Measurements from ENCODE around the gene CFAP251. TPM values are rescaled to one million over a fixed set of nuclear protein-coding genes. Genes with fewer than 3 reads are reported as not detected.

Gene CFAP251
- total and polyA plus RNA-seq, 2 of the 8 experiments (the other 6 are each of a cell fraction or from before 2014, with no cell fraction given), result 1.8 to 2.9 TPM

DNA sequence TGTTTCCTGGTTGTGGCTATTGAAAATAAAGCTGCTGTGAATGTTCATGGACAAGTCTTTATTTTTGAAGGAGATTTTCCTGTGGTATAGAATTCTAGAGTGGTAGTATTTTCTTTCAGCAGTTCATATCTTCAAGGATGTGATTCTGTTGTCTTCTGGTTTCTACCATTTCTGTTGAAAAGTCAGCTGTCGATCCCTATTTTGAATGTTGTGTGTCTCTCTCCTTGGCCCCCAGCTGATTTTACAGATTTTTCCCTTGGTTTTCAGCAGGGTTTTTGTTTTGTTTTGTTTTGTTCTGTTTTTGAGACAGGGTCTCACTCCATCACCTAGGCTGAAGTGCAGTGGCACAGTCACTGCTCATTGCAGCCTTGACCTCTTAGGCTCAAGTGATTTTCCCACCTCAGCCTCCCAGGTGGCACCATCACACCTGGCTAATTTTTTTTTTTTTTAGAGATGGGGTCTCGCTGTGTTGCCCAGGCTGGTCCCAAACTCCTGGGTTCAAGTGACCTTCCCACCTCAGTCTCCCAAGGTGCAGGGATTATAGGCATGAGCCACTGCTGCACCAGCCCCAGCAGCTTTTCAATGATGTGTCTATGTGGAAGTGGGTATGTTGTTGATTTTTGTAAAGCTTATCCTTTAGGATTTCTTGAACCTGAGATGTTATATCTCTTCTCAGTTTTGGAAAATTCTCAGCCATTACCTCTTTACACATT lies 28.1 kb downstream of the CFAP251 start:
- H3K27me3 ChIP-seq (replicated peaks in 1 of 4; ENCODE audit: control insufficient read depth in 3 of 4, extremely low read depth in 1 of 4, insufficient read depth in 3 of 4, low read length in 3 of 4), result no peaks in the 10 kb centered on the region
- no peaks in the 10 kb centered on the region for H3K79me2 ChIP-seq (ENCODE audit: control insufficient read depth in 1 of 2, insufficient read depth in 2 of 2, low read length in 2 of 2)
- no peak overlapping the region for H3K4me3 ChIP-seq (ENCODE audit: extremely low read depth in 1 of 4, insufficient read depth in 2 of 4, low read depth in 3 of 4, low read length in 4 of 4)
- H3K23me2 ChIP-seq (ENCODE audit: low read depth, low read length), result no peaks in the 10 kb centered on the region
- H3K56ac ChIP-seq (replicated peaks; ENCODE audit: insufficient read length, low read depth, low read length), result no peak overlapping the region
- POLR2A ChIA-PET (ENCODE audit: partially characterized antibody), result interaction anchor here (2.1 kb wide), 1 partner anchor 22 kb away, joined by 6 read pairs; no protein-coding TSS in a partner anchor
- H4K91ac ChIP-seq (replicated peaks; ENCODE audit: insufficient read length, low read length), result no peak overlapping the region
- no peak overlapping the region for H2BK120ac ChIP-seq (replicated peaks; ENCODE audit: low read depth, low read length)
- WGBS, 2 experiments (ENCODE audit: extremely low coverage in 1 of 2, insufficient coverage in 1 of 2, insufficient read length in 1 of 2, insufficient replicate concordance in 2 of 2, low coverage in 1 of 2, low lambda C conversion rate in 2 of 2, missing lambda C conversion rate in 1 of 2), result 93% methylated on average over 2 of the region's 2 CpGs; no CpG with 5 or more reads in 1 of the 2 experiments
- H3K23ac ChIP-seq (ENCODE audit: insufficient read length), result no peak overlapping the region
- H3K27ac ChIP-seq (ENCODE audit: low read depth, low read length), result no peak overlapping the region
- no peaks in the 10 kb centered on the region for H3K79me1 ChIP-seq (ENCODE audit: low read depth, low read length)
- H2AFZ ChIP-seq (ENCODE audit: low read length), result no peak overlapping the region
- no peak overlapping the region for H4K8ac ChIP-seq (ENCODE audit: extremely low read depth, insufficient read depth, low read length)
- no peak overlapping the region for H3K9ac ChIP-seq (replicated peaks in 1 of 4; ENCODE audit: extremely low read depth in 1 of 4, low read depth in 3 of 4, low read length in 3 of 4)
- H2AK5ac ChIP-seq (ENCODE audit: low read depth, low read length), result no peak overlapping the region
- H2BK12ac ChIP-seq (ENCODE audit: low read depth, low read length), result no peak overlapping the region
- CTCF ChIA-PET (ENCODE audit: partially characterized antibody), result interaction anchor here (0.9 to 2.2 kb wide), 2 partner anchors 11 to 14 kb away, joined by 3 to 11 read pairs; no protein-coding TSS in a partner anchor
- no peaks in the 10 kb centered on the region for H4K20me1 ChIP-seq (replicated peaks in 1 of 2; ENCODE audit: control insufficient read depth in 1 of 2, insufficient read depth in 2 of 2, low read length in 2 of 2)
- no peak overlapping the region for H3K14ac ChIP-seq (ENCODE audit: insufficient read length)
- no peak overlapping the region for H2BK20ac ChIP-seq (ENCODE audit: low read length)
- H3K36me3 ChIP-seq (ENCODE audit: control insufficient read depth in 2 of 4, insufficient read depth in 4 of 4, low read length in 3 of 4), result no peaks in the 10 kb centered on the region
- no peak overlapping the region for H3K18ac ChIP-seq (ENCODE audit: extremely low read depth, low read length)
- DNase-seq (ENCODE audit: low read depth in 1 of 2, low spot score in 2 of 2), result no peak
- H2BK5ac ChIP-seq (ENCODE audit: low read depth, low read length), result no peak overlapping the region
- no peak overlapping the region for H2BK15ac ChIP-seq (ENCODE audit: low read length)
- no peak for FAIRE-seq
- TF ChIP-seq RNF2 (IDR thresholded peaks at IDR 0.05; ENCODE audit: borderline replicate concordance, low read depth, low read length, missing control alignments, poor library complexity, severe bottlenecking), result no peak
- no peak for TF ChIP-seq RBBP5 (IDR thresholded peaks at IDR 0.05; ENCODE audit: borderline replicate concordance, low read depth, low read length)
- TF ChIP-seq, protein P1, sequence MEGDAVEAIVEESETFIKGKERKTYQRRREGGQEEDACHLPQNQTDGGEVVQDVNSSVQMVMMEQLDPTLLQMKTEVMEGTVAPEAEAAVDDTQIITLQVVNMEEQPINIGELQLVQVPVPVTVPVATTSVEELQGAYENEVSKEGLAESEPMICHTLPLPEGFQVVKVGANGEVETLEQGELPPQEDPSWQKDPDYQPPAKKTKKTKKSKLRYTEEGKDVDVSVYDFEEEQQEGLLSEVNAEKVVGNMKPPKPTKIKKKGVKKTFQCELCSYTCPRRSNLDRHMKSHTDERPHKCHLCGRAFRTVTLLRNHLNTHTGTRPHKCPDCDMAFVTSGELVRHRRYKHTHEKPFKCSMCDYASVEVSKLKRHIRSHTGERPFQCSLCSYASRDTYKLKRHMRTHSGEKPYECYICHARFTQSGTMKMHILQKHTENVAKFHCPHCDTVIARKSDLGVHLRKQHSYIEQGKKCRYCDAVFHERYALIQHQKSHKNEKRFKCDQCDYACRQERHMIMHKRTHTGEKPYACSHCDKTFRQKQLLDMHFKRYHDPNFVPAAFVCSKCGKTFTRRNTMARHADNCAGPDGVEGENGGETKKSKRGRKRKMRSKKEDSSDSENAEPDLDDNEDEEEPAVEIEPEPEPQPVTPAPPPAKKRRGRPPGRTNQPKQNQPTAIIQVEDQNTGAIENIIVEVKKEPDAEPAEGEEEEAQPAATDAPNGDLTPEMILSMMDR (IDR thresholded peaks at IDR 0.05; ENCODE audit: control extremely low read depth in 1 of 3, insufficient read depth in 1 of 3, low read depth in 1 of 3, low read length in 3 of 3), result no peak
- no peak for TF ChIP-seq CHD1 (IDR thresholded peaks at IDR 0.05; ENCODE audit: low read depth, low read length)
- TF ChIP-seq JUN (IDR thresholded peaks at IDR 0.05; ENCODE audit: low read depth, low read length), result no peak
- no peak for TF ChIP-seq BRCA1 (IDR thresholded peaks at IDR 0.05; ENCODE audit: low read depth, low read length)
- TF ChIP-seq PHF8 (conservative IDR thresholded peaks at IDR 0.05; ENCODE audit: low read depth, low read length), result no peak
- TF ChIP-seq FOSL1 (IDR thresholded peaks at IDR 0.05; ENCODE audit: insufficient read depth, low read depth, low read length), result no peak
- no peak for TF ChIP-seq SP4 (IDR thresholded peaks at IDR 0.05; ENCODE audit: low read length)
- TF ChIP-seq ASH2L (IDR thresholded peaks at IDR 0.05; ENCODE audit: low read length), result no peak
- H3K9me3 ChIP-seq (ENCODE audit: insufficient read depth in 2 of 2, low read depth in 1 of 2, low read length in 1 of 2), result no peaks in the 10 kb centered on the region
- no peak overlapping the region for H4K5ac ChIP-seq (ENCODE audit: insufficient read length, low read depth, low read length)
- no peak overlapping the region for H3K4ac ChIP-seq (replicated peaks; ENCODE audit: insufficient read length, low read depth, low read length)
- H3K4me2 ChIP-seq (ENCODE audit: insufficient read depth in 1 of 2, low read depth in 2 of 2, low read length in 2 of 2), result no peak overlapping the region
- peaks cover 0 to 9% (median 2%) of the 10 kb centered on the region in 4 experiments; a peak in 1 of 7 replicates for H3K4me1 ChIP-seq (replicated peaks in 1 of 4; ENCODE audit: control insufficient read depth in 3 of 4, insufficient read depth in 4 of 4, low read length in 3 of 4)

All from H1 (cell line).